GM12874 (cell line): ENCODE results near the gene FLT1.

ENCODE experiments used
- TF ChIP-seq, protein P1 (sequence below): IDR thresholded peaks from 2 replicates; pipeline ENCODE4 v1.5.1; 2011; ENCODE audit warnings: low read depth, mild to moderate bottlenecking, control low read depth, low read length, moderate library complexity; ENCODE audit not compliant: insufficient read depth

FLT1 gene

DNA sequence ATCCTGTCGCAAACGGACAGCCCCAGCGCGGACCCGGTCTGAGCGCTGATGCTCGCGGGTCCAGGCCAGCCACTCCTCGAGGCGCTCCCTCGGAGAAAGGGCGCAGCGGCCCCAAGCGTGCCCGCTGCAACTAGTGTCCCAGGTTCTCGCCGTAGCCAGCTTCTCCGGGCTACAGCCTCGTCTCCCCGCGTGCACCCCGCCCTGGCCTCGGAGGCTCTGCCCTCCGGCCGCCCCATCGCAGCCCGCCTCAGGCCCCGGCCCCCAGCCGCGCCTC is 487 bp downstream of the FLT1 start:
- TF ChIP-seq, protein P1, sequence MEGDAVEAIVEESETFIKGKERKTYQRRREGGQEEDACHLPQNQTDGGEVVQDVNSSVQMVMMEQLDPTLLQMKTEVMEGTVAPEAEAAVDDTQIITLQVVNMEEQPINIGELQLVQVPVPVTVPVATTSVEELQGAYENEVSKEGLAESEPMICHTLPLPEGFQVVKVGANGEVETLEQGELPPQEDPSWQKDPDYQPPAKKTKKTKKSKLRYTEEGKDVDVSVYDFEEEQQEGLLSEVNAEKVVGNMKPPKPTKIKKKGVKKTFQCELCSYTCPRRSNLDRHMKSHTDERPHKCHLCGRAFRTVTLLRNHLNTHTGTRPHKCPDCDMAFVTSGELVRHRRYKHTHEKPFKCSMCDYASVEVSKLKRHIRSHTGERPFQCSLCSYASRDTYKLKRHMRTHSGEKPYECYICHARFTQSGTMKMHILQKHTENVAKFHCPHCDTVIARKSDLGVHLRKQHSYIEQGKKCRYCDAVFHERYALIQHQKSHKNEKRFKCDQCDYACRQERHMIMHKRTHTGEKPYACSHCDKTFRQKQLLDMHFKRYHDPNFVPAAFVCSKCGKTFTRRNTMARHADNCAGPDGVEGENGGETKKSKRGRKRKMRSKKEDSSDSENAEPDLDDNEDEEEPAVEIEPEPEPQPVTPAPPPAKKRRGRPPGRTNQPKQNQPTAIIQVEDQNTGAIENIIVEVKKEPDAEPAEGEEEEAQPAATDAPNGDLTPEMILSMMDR: no peak

GRCh38 chr13:28493740-28494503 is 1.0 kb downstream of the FLT1 start:
- TF ChIP-seq, protein P1: no peak

GRCh38 chr13:28492569-28493367 is 2.2 kb downstream of the FLT1 start:
- TF ChIP-seq, protein P1: no peak

GRCh38 chr13:28490061-28490460 is 4.9 kb downstream of the FLT1 start:
- TF ChIP-seq, protein P1: no peak

DNA sequence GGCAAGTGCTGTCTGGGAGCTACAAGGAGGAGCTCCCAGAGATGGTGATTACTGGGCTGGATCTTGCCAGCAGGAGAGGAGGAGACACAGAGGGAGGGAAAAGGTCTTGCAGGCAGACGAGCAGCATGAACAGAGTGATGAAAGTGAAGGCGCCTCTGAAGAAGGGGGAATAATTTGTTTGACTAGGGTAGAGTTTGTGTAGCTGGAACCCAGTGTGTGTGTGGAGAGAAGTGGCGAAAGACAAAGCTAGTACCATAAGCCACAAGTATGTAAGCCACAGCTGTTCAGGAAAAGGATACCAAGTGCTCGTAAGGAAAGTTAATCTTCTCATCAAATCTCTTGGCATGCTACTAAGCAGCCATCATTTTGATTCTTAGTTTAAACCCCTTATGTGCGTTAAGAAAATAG is 5.4 kb downstream of the FLT1 start:
- TF ChIP-seq, protein P1: no peak

DNA sequence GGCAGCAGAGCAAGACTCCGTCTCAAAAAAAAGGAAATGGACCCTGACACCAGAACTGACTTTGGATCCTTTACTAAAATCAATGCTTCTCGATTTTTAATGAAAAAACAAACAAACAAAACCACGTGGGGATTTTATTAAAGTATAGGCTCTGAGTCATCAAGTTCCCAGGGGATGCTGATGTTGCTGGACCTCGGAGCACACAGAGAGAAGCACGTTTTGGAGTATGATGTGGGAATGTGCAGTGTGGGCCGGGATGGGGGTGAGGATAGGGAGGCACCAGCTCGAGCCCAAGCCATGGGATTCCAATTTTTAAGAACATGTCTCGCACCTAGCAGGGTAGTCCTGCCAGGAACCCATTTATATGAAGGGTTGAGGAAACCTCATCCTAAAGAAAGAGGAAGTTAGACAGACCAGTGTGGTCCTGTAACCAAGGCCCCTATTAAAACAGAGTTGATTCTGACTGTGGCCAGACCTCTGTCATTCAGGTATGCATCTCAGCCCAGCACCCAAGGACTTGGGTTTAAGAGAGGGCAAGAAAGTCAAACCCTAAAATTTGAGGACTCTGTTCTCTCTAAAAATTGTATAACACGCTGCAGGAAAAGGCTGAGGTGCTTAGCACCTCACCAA is 6.4 kb downstream of the FLT1 start:
- TF ChIP-seq, protein P1: no peak

DNA sequence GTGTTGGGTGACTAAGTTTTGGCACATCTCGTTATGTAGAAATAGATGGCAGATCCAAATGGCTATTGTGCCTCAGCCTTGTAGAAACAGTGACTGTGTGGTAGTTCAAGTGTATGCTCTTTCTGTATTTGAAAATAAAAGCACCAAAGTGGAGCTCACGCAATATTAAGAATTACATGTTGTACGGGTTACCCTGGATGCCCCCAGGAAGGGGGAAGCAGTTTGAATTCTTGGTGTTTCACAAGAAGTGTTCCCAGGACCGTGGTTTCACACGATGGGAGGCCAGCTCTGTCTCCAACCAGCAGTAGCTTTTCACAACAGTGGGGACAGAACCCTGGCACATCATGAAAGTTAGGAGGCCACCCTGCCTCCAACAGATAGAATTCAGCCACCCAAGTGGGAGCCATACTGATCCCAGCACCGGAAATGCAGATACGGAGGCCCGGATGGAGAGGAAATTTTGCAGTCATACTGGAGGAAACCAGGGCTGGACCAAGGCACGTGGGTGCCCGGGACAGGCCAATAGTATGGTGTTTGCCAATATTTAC is 8.9 kb downstream of the FLT1 start:
- TF ChIP-seq, protein P1: no peak
